A673 (cell line): ENCODE results near the gene EPS15. TPM values are rescaled to one million over a fixed set of nuclear protein-coding genes. Genes with fewer than 3 reads are reported as not detected.
A peak's percentile ranks its signal among the peaks of the same experiment; 100 is the strongest.

Source experiments
- BruUV-seq: library from RNA; stranded (reverse); fragments of 400-500 nt; replicated peaks from 2 replicates; lab custom pipeline; 2021; lab: Mats Ljungman, UMichigan
- CTCF ChIA-PET: fragments of 300-600 bp; sonication (Branson Sonifier 250); formaldehyde crosslinking; loops from one replicate; lab custom pipeline; 2022; ENCODE audit warnings: antibody characterized with exemption; lab: Charles Lee
- POLR2A ChIA-PET: fragments of 300-600 bp; sonication (Branson Sonifier 250); formaldehyde crosslinking; loops from one replicate; lab custom pipeline; 2022; ENCODE audit warnings: antibody characterized with exemption; ENCODE audit not compliant: low non-redundant PET; lab: Charles Lee
- DNase-seq: peaks from one replicate; pipeline ENCODE4 v3.0.0-alpha.2; 2015; ENCODE audit warnings: low spot score
- H3K27ac ChIP-seq: fragments of 200-600 bp; sonication (generic); 2 replicates; pipeline ENCODE4 v1.5.1; 2016; ENCODE audit warnings: mixed run types, low read depth, mild to moderate bottlenecking, mixed read lengths, antibody characterized with exemption, low read length; ENCODE audit not compliant: poor library complexity, severe bottlenecking
- H3K27me3 ChIP-seq: fragments of 200-600 bp; sonication (generic); replicated peaks from 2 replicates; pipeline ENCODE4 v1.6.1; 2017; ENCODE audit warnings: mixed run types, low read depth, mild to moderate bottlenecking, mixed read lengths, antibody characterized with exemption, low read length; ENCODE audit not compliant: insufficient read depth, poor library complexity
- H3K36me3 ChIP-seq: fragments of 200-600 bp; sonication (generic); 2 replicates; pipeline ENCODE4 v1.6.1; 2016; ENCODE audit warnings: mixed run types, mild to moderate bottlenecking, mixed read lengths, antibody characterized with exemption, low read length; ENCODE audit not compliant: insufficient read depth, poor library complexity, severe bottlenecking
- H3K4me1 ChIP-seq: fragments of 200-600 bp; sonication (generic); 2 replicates; pipeline ENCODE4 v1.6.1; 2017; ENCODE audit warnings: mixed run types, mild to moderate bottlenecking, mixed read lengths, antibody characterized with exemption, low read length; ENCODE audit not compliant: insufficient read depth, poor library complexity, severe bottlenecking
- H3K4me3 ChIP-seq: fragments of 200-600 bp; sonication (generic); 2 replicates; pipeline ENCODE4 v1.5.1; 2016; ENCODE audit warnings: low read depth, mixed run types, mild to moderate bottlenecking, mixed read lengths, low read length; ENCODE audit not compliant: poor library complexity, severe bottlenecking
- H3K9me3 ChIP-seq: fragments of 200-600 bp; sonication (generic); 2 replicates; pipeline ENCODE4 v1.6.1; 2016; ENCODE audit warnings: mixed run types, low read depth, mild to moderate bottlenecking, mixed read lengths, antibody characterized with exemption, low read length; ENCODE audit not compliant: poor library complexity, severe bottlenecking
- CTCF ChIP-seq: fragments of 300-800, 200-600 bp; sonication (generic); conservative IDR thresholded peaks from 2 replicates; pipeline ENCODE4 v1.5.1; 2017; ENCODE audit warnings: low read depth, mild to moderate bottlenecking, antibody characterized with exemption, low read length, moderate library complexity, mixed read lengths
- EZH2 ChIP-seq: fragments of 200-600 bp; sonication (generic); IDR thresholded peaks from 2 replicates; pipeline ENCODE4 v1.6.1; 2017; ENCODE audit warnings: borderline replicate concordance, low read depth, mild to moderate bottlenecking, mixed read lengths, antibody characterized with exemption, low read length; ENCODE audit not compliant: poor library complexity, severe bottlenecking
- intact Hi-C: fragments of 100-400 bp; cut with micrococcal nuclease; formaldehyde crosslinking; loops from one replicate; pipeline ENCODE4 v1.10.0; 2022; ENCODE audit not compliant: unreplicated experiment
- total RNA-seq: library from RNA; stranded (reverse); gene quantifications from 2 replicates; pipeline ENCODE4 v1.2.3, GENCODE V29; 2021

Gene EPS15
- total RNA-seq, 1 experiment from 2014 or later, result 50.6 TPM

DNA sequence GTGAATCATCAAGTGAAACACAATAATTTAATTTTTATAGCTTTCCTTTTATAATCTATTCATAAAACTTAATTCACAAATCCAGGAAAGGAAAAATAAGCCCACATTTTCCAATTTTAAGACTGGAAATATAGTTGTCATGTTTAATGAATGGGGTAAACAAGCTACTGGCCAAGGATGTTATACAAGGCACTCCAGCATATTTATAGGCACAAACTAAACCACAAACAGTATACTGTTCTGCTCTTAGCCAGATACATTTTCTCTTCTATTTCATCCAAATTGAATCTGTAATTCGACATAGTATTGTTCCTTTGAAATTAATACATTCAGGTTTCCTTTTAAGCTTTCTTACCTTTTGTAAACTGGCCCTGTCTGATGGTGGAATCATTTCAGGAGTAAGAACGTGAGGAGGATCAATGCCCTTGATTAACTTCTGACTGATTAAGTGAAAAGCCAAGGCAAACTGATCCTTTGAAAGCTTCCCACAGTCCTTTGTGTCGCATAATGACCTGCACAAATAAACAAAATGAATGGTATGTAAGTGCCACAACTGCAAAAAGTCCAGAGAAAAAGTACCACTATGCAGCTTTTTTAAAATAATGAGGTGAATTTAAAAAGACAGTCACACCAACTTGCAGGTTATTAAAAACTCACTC, 74.4 kb downstream of the EPS15 start:
- no peaks in the 10 kb centered on the region for H3K9me3 ChIP-seq
- no TSS peak for BruUV-seq
- peaks cover 59% of the 10 kb centered on the region for H3K4me1 ChIP-seq
- intact Hi-C loops, result no loop called here
- peaks cover 2% of the 10 kb centered on the region for H3K36me3 ChIP-seq
- POLR2A ChIA-PET, result no interaction called here
- CTCF ChIA-PET, result no interaction called here
- peak overlapping the region; percentile 1 for H3K4me3 ChIP-seq
- no peak for DNase-seq
- peak overlapping the region; percentile 78 for H3K27ac ChIP-seq
- TF ChIP-seq EZH2, result no peak
- no peak for TF ChIP-seq CTCF
- H3K27me3 ChIP-seq, result no peaks in the 10 kb centered on the region

GRCh38 chr1:51444096-51444495, 75.0 kb downstream of the EPS15 start:
- ChIA-PET POLR2A (no interaction called here), CTCF (no interaction called here)
- intact Hi-C loops, result no loop called here
- BruUV-seq, result no TSS peak
- Histone ChIP-seq H3K9me3 (no peaks in the 10 kb centered on the region), H3K27ac (peak overlapping the region; percentile 78), H3K4me3 (no peak overlapping the region), H3K27me3 (no peaks in the 10 kb centered on the region), H3K4me1 (peaks cover 64% of the 10 kb centered on the region), H3K36me3 (peaks cover 4% of the 10 kb centered on the region)
- TF ChIP-seq CTCF, result no peak
- no peak for TF ChIP-seq EZH2
- DNase-seq, result no peak

DNA sequence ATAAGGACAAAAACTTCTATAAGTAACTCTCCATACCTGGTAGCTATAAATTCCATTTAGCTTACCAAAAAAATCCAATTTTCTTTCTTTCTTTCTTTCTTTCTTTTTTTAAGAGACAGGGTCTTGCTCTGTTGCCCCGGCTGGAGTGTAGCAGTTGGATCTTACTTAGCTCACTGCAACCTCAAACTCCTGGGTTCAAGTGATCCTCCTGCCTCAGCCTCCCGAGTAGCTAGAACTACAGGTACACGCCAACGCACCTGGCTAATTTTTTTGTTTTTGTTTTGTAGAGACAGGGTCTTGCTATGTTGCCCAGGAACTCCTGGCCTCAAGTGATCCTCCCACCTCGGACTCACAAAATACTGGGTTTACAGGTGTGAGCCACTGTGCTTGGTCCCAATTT, 75.5 kb downstream of the EPS15 start:
- Histone ChIP-seq H3K4me1 (peaks cover 69% of the 10 kb centered on the region), H3K36me3 (peaks cover 9% of the 10 kb centered on the region), H3K27ac (peak overlapping the region; percentile 78), H3K9me3 (no peaks in the 10 kb centered on the region), H3K4me3 (no peak overlapping the region), H3K27me3 (no peaks in the 10 kb centered on the region)
- ChIA-PET CTCF (no interaction called here), POLR2A (no interaction called here)
- no TSS peak for BruUV-seq
- intact Hi-C loops, result no loop called here
- TF ChIP-seq CTCF (no peak), EZH2 (no peak)
- DNase-seq, result no peak
